Tibial nerve (tissue), 4 donors: Measurements from ENCODE around the gene NUAK1. TPM values are rescaled to one million over a fixed set of nuclear protein-coding genes. Genes with fewer than 3 reads are reported as not detected.

Experiments
- DNase-seq, 2 donors: peaks; one replicate each; pipeline ENCODE4 v3.0.0-alpha.2; 2019; ENCODE audit warnings: low spot score in 2 of 2
- H3K27ac ChIP-seq, 4 donors: fragments of 200-600 bp; sonication (generic) in 3 of 4; one replicate each; pipeline ENCODE4 v1.5.1; 2017 to 2019; ENCODE audit warnings: mild to moderate bottlenecking in 1 of 4
- H3K27me3 ChIP-seq, 2 donors: fragments of 200-600 bp; sonication (generic) in 1 of 2; one replicate each; pipeline versions ENCODE4 v1.5.1 to v1.6.0; 2017 to 2019
- H3K36me3 ChIP-seq, 3 donors: fragments of 200-600 bp; sonication (generic); one replicate each; pipeline ENCODE4 v1.5.1; 2018 to 2019
- H3K4me1 ChIP-seq, 4 donors: fragments of 200-600 bp; sonication (generic) in 3 of 4; one replicate each; pipeline ENCODE4 v1.5.1; 2017 to 2019
- H3K4me3 ChIP-seq, 4 donors: fragments of 200-600 bp; sonication (generic) in 3 of 4; one replicate each; pipeline ENCODE4 v1.5.1; 2017 to 2019; ENCODE audit warnings: mild to moderate bottlenecking in 1 of 4, moderate library complexity in 1 of 4
- H3K9me3 ChIP-seq, 4 donors: fragments of 200-600 bp; sonication (generic) in 3 of 4; one replicate each; pipeline ENCODE4 v1.5.1; 2017 to 2019
- CTCF ChIP-seq, 5 experiments: fragments of 200-600 bp in 3 of 5; fragments of 450-650 bp in 2 of 5; sonication (generic) in 3 of 5; IDR thresholded peaks; one replicate each; pipeline ENCODE4 v1.5.1; 2016 to 2019; ENCODE audit warnings: antibody characterized with exemption in 5 of 5, mild to moderate bottlenecking in 3 of 5, moderate library complexity in 2 of 5
- EP300 ChIP-seq, 2 donors: sonication (generic); formaldehyde crosslinking; IDR thresholded peaks; one replicate each; pipeline ENCODE4 v1.6.1; 2017; ENCODE audit warnings: antibody characterized with exemption in 2 of 2, mild to moderate bottlenecking in 1 of 2
- POLR2A ChIP-seq, 2 donors: fragments of 450-650 bp; IDR thresholded peaks; one replicate each; pipeline ENCODE4 v1.6.1; 2017; ENCODE audit warnings: antibody characterized with exemption in 2 of 2, mild to moderate bottlenecking in 2 of 2, moderate library complexity in 2 of 2
- WGBS, 2 donors: methylation state at CpG; one replicate each; pipeline ENCODE4 v1.1.5; 2018; 5-methylcytosine and 5-hydroxymethylcytosine counted together
- total RNA-seq, 4 donors: library from RNA; depleted of rRNA; stranded (reverse); fragments of >200 nt; gene quantifications; one replicate each; pipeline ENCODE4 v1.1.0, GENCODE V29; 2016

The NUAK1 gene
- total RNA-seq, 4 donors from 2014 or later: 32.0 to 47.9 (median 33.5) TPM

- H3K9me3 ChIP-seq: no peaks in the 10 kb centered on the region
- no peaks in the 10 kb centered on the region for H3K36me3 ChIP-seq
- H3K27me3 ChIP-seq: no peaks in the 10 kb centered on the region
- H3K27ac ChIP-seq: peak overlapping the region in 3 of 4 donors; percentile 62 to 77 (median 77)
- peaks cover 0 to 73% (median 1%) of the 10 kb centered on the region in 4 donors for H3K4me1 ChIP-seq
- no peak for TF ChIP-seq POLR2A (IDR thresholded peaks at IDR 0.05)
- TF ChIP-seq EP300 (IDR thresholded peaks at IDR 0.05): no peak
- TF ChIP-seq CTCF (IDR thresholded peaks at IDR 0.05): no peak
- WGBS, 2 donors: 75 to 88% methylated on average over 2 of the region's 2 CpGs
- no peak for DNase-seq
- no peak overlapping the region for H3K4me3 ChIP-seq
Measured at GRCh38 chr12:106097011-106097410, 41.7 kb downstream of the NUAK1 start.

DNA sequence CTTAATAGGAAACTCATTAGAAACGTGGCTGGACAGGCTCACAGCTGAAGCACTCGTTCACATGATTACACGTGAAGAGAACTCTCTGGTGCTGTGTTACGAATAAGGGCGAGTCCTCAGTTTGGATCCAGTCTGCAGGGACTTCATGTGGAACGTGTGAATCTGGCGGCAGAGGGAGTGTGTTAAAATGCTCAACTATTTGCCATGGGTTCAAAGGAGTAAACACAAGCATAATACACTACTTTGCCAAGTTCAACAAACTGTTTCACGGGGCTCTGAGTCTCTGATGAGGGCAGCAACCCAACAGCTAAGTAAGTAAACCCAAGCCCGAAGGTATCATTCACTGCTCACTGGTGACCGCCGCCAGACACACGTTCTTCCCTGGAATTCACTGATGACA is 42.4 kb downstream of the NUAK1 start:
- H3K4me1 ChIP-seq: peaks cover 0 to 74% (median 1%) of the 10 kb centered on the region in 4 donors
- no peaks in the 10 kb centered on the region for H3K9me3 ChIP-seq
- peak in 1 of 2 donors; percentile 82 for DNase-seq
- no peaks in the 10 kb centered on the region for H3K27me3 ChIP-seq
- peak in 1 of 2 donors; percentile 89 for TF ChIP-seq EP300 (IDR thresholded peaks at IDR 0.05)
- no peak for TF ChIP-seq POLR2A (IDR thresholded peaks at IDR 0.05)
- TF ChIP-seq CTCF (IDR thresholded peaks at IDR 0.05): no peak
- peak overlapping the region in 3 of 4 donors; percentile 62 to 77 (median 77) for H3K27ac ChIP-seq
- H3K36me3 ChIP-seq: no peaks in the 10 kb centered on the region
- no peak overlapping the region for H3K4me3 ChIP-seq
- 51 to 57% methylated on average over 12 of the region's 12 CpGs for WGBS, 2 donors

DNA sequence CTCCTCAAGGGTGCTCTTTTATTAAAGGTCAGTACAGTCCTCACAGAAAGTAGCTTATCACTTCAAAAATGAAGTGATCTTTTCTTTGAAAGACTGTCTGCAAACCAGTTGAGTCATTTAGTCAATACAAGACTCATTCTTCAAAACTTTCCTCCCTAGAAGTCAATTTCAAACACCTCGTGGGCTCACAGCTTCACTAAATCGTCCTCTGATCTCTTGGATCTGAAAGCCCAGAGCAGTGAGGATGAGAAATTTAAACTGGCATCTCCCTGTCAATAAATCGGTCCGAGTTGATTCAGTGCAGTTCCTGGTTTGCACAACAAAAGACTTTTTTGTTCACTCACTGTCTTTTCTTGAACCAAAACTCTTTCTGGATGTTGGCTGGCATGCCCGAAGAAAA is 44.5 kb downstream of the NUAK1 start:
- 34 to 37% methylated on average over 5 of the region's 5 CpGs for WGBS, 2 donors
- peak overlapping the region in 2 of 4 donors; percentile 3 to 77 for H3K27ac ChIP-seq
- H3K36me3 ChIP-seq: no peaks in the 10 kb centered on the region
- no peak for DNase-seq
- H3K9me3 ChIP-seq: no peaks in the 10 kb centered on the region
- H3K4me3 ChIP-seq: no peak overlapping the region
- H3K27me3 ChIP-seq: no peaks in the 10 kb centered on the region
- H3K4me1 ChIP-seq: peaks cover 0 to 86% (median 17%) of the 10 kb centered on the region in 4 donors
- TF ChIP-seq EP300 (IDR thresholded peaks at IDR 0.05) (no peak), POLR2A (IDR thresholded peaks at IDR 0.05) (no peak), CTCF (IDR thresholded peaks at IDR 0.05) (no peak)

- Histone ChIP-seq H3K27ac (peak overlapping the region in 2 of 4 donors; percentile 3 to 77), H3K4me3 (no peak overlapping the region), H3K36me3 (no peaks in the 10 kb centered on the region), H3K4me1 (peaks cover 0 to 92% (median 21%) of the 10 kb centered on the region in 4 donors), H3K9me3 (no peaks in the 10 kb centered on the region), H3K27me3 (no peaks in the 10 kb centered on the region)
- 64 to 67% methylated on average over 6 of the region's 6 CpGs for WGBS, 2 donors
- TF ChIP-seq EP300 (IDR thresholded peaks at IDR 0.05) (no peak), CTCF (IDR thresholded peaks at IDR 0.05) (no peak), POLR2A (IDR thresholded peaks at IDR 0.05) (no peak)
- DNase-seq: no peak
Measured at GRCh38 chr12:106093246-106093645, 45.5 kb downstream of the NUAK1 start.

DNA sequence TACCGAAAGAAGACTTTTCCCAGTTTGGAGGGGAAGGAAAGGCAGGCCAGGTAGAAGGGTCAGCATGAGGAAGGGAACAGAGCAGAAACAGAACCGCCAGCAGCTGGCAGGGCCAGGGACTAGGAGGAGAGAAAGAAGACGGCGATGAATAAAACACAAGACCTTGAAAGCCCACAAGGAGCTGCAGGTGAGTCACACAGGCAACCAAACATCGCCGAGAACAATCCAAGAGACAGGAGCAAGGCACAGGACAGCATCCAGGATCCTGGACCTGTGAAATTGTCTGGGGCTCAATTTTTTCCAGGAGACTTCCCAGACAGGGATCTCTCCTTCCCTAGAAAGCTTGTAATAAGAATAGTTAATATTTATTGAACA is 47.3 kb downstream of the NUAK1 start:
- Histone ChIP-seq H3K27me3 (no peaks in the 10 kb centered on the region), H3K4me3 (no peak overlapping the region), H3K4me1 (peaks cover 0 to 85% (median 21%) of the 10 kb centered on the region in 4 donors), H3K27ac (peak overlapping the region; percentile 35 to 86 (median 66)), H3K36me3 (no peaks in the 10 kb centered on the region), H3K9me3 (no peaks in the 10 kb centered on the region)
- TF ChIP-seq CTCF (IDR thresholded peaks at IDR 0.05) (no peak), EP300 (IDR thresholded peaks at IDR 0.05) (no peak), POLR2A (IDR thresholded peaks at IDR 0.05) (no peak)
- no peak for DNase-seq
- 81 to 82% methylated on average over 6 of the region's 6 CpGs for WGBS, 2 donors
